Stimulated activated CD4-positive, alpha-beta T cell treated with anti-CD3 and anti-CD28 coated beads, Interleukin-12 subunit alpha, Interleukin-12 subunit beta, amount 100 ng/mL, for 4 hours (primary cell): ENCODE data around the gene PHACTR1.
A peak's percentile ranks its signal among the peaks of the same experiment; 100 is the strongest.

Source experiments
- DNase-seq: peaks from one replicate; pipeline ENCODE4 v3.0.0-alpha.2; 2020

Gene PHACTR1

DNA sequence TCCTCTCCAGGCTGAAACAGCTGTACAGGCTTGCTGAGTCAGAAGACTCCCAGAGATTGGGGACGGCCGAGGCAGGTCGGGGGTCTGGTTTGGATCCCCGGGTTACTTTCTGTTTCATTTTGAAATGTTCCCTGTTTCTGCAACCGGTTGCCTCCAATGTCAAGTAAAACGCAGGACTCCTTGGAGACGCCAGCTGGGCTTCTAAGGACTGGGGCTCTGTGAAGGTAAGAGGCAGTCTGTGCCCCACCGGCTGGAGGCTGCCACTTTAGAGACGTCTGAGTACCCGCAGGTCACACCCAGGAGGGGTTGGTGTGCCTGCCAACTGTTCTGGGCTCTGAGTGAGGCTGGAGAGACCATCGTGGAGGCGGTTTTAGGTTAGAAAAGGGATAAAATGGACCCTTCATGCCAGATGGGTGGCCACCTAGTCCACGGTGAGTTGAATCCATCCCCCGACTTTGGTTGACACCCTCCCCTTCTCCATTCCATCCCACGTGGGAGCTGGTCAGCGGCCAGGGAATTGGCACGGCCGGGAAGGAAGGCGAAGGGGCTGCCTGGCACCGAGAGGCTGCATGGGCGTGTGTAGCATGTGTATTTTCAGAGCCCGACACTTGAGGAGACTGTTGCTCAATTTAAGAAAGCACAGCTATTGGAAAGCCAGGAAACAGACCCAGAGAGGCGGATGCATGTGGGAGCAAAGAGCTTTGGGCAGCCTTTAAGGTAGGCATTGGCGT, 240.9 kb downstream of the PHACTR1 start:
- peak; percentile 4 for DNase-seq

DNA sequence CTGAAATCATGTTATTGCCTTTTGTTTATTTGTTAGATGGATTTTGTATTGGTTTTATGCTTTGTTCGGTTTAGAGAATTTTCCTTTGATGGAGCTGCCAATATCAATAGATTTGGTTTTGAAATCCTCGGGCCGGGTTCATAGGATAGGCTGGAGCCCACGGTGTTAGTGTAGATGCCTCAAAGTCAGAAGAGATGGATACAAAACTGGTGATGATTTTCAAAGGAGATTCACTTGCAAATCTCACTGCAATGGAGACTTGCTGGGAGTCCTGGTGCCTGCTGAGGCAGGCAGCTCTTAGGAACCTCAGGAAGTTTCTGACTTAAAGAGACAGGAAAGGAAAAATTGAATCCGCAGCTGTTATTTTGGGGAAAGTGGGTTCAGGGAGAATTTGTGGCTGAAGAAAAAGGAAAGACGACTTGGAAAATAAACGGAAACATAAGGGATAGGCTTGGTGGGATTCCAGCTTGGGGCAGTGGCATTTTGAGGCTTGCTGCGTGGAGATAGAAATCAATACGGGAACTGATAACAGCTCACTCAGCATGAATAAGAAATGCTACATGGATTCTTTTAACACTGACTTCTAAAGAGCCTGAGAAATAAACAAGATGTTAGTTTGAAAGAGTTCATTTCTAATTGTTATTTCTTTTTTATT, 241.6 kb downstream of the PHACTR1 start:
- no peak for DNase-seq

DNA sequence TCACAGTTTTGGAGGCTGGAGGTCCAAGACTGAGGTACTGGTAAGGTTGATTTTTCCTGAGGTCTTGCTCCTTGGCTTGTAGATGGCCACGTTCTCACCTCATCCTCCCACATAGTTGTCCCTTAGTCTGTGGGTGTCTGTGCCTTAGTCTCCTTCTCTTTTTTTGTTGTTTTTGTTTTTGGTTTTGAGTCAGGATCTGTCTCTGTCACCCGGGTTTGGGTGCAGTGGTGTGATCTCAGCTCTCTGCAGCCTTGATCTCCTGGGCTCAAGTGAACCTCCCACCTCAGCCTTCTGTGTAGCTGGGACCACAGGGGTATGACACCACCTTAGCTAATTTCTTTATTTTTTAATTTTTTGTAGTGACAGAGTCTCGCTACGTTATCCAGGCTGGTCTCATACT, 245.2 kb downstream of the PHACTR1 start:
- no peak for DNase-seq

DNA sequence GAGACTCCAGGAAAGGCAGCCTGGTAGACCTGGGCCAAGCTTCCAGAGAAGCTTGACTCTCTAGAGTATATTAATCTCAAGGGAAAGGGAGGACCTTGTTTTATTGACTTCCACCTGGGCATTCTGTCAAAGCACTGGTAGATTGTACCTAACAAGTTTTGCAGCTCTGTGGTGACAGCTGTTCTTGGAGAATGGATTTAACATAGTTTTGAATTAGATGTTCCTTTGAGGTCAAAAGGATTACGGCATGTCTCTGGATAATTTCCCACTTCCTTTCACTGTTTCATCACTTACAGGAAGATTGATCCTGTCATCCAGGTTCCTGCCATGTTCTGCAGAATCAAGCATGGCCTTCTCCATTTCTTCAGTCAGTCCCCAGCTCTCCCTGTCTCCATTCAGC, 246.0 kb downstream of the PHACTR1 start:
- no peak for DNase-seq

DNA sequence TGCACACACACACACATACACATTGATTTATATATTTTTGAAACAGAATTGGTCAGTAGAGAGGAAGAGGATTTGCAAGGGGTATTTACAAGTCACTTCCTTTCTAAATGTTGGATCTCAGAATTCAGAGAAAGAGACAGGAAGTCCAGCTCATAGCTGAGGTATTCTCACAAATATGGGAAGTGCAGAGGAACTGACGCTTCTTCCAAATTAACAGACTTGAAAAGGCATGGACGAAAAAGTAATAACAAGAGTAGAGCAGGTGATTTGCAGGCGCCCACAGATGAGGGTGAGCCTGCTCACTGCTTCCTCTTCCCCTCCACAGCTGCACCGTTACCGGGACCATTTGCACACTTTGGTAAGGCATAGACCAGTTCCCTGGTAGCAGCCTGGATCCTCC, 246.4 kb downstream of the PHACTR1 start:
- no peak for DNase-seq

DNA sequence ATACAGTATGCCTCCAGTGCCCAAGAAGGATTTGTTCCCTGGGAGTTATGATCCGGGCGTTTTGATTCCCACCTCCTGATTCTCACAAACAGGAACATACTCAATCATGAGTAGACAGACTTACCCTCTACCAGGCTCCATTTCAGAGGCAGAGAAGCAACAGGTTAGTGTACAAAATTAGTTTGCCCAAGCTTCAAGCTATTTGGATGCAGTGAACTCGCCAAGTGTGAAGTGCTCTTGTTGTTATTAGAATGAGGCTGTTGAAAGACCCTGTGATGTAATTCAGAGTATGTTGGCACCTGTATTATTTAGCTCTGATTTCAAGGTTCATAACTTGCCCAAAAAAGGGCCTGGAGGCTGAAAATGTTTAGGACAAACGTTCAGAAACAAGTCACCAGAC, 247.0 kb downstream of the PHACTR1 start:
- DNase-seq = no peak

DNA sequence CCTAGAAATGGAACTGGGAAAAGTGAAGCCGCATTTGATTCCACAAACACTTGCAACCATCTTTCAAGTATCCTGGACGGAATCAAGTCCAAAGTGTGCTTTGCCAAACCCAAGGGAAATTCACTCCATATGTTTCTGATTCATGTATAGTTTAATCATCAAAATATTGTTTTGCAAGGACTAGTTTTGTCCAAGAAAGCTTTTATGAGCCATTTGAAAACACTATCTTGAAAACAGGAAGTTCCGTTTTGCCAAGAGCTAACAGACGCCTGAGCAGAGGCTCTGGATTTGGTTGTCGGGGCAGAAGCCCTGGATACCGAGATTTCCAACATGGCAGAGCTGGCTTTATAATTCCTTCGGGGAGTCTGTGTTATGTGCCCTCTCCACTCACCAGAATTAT, 251.1 kb downstream of the PHACTR1 start:
- DNase-seq = no peak

DNA sequence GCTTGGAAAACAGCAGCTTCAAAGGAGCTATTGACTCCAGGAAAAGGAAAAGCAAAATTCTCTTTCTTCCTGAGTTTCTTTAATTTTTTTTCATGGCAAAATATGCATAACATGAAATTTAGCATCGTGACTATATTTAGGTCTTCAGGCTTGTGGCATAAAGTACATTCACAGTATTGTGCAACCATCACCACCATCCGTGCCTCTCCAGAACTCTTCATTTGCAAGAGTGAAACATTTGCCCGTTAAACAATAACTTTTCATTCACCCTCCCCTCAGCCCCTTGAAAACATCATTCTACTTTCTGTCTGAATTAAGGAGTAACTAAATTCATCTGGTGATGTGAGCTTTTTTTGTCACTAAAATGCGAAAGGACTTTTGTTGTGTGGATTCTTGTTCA, 251.7 kb downstream of the PHACTR1 start:
- no peak for DNase-seq

DNA sequence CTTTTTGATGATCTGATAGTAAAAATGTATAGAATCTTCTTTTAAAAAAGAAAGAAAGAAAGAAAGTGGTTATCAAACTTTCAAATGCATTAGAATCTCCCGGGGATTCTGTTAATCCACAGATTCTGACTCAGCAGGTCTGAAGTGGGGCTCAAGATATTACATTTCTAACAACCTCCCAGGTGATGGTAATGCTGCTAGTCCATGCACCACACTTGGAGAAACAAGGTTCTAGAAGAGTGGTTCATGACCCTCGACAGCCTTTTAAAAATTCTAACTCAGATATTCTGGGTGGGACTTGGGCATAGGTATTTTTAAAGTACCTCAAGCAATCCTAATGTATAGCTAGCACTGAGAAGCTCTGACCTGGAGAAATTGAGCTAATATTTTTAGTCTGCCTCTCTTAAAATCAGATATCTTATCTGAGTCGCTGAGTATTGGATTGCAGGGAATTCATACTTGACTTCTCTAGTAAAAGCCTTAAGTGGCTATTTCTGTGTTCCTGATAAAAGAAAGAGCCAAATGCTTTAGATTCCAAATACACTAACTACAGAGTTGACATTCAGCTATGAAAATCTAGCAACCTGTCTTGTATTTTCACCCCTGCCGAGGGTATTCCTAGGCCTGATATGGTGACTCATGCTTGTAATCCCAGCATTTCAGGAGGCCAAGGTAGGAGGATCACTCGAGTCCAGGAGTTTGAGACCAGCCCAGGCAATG, 252.4 kb downstream of the PHACTR1 start:
- DNase-seq = no peak

DNA sequence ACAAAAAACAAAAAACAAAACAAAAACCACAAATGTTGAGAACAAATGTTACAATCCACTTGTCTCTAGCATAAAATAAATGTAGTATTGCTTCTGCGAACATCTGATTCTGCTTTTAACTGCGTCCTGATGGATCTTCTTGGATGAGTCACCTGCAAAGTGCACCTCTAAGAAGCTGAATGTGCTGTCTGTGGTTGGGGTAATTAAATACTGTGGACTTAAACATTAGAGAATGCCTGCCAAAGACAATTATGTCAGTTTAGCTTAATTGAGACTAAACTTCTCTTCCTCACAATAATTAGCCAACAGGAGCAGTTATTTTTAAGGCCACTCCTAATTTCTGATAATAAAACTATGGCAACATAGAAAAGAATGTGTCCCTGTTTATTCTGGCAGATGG, 253.4 kb downstream of the PHACTR1 start:
- no peak for DNase-seq

DNA sequence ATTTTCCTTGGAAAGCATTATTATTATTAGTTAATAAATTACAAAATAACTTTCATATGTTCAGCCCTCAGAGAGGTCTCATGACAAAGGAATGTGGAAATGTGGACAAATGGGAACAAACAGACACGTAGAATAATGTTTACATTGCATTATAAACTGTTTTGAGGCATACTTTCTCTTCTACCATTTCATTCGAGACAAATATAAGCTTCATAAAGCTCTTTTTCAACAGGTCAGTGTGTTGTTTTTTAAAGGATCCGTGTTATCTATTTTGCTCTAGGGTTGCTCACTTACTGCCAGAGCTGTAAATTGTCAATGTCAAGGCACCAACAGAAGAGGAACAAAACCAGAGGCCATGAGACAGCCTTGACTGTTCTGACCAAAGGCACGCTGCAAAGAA, 256.8 kb downstream of the PHACTR1 start:
- DNase-seq = no peak

DNA sequence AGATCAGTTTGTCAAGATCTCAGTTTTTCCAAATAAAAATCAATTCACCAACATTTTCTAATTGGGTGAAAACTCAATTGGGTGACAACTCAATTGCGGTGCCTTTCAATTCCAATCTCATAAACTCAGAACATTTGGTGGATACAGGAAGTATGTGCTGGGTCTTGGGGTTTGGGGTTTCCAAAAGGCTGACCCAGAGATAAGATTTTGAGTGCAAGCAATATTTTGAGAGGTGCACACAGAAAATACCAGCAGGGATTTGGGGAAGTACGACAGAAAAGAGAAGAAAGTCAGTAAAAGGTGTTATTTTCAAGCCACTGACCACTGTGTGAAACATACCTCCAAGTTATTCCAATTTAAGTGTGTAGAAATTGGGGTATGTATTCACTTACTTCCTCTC, 258.0 kb downstream of the PHACTR1 start:
- DNase-seq = no peak

DNA sequence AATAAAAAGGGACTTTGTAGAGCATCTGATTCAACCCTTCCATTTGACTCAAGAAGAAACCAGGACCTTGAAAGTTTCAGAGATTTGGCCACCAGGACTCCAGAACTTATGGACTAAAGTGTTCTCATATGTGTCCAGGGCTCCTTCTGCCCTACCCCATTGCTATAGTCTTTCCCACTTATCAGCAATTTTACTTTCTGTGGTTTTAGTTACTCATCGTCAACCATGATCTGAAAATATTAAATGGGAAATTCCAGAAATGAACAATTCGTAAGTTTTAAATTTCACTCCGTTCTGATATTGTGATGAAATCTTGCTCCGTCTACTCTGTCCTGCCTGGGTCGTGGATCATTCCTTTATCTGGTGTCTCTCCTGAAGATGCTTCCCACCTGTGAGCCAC, 259.8 kb downstream of the PHACTR1 start:
- DNase-seq = no peak

DNA sequence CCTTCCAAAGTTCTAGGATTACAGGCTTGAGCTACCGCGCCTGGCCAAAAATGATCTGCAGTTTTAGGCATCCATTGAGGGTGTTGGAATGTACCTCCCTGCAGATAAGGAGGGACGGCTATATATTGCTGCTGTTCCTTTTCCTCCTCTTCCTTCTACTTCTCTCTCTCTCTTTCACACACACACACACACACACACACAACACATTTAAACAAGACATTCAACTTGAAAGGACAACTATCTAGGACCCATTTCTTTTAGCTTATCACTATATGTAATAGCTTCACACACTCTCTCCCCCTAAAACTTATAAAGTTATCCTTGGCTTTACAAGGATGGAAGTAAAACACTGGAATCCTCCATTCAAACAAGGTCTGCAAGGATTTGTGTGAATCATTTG, 260.6 kb downstream of the PHACTR1 start:
- DNase-seq = no peak

DNA sequence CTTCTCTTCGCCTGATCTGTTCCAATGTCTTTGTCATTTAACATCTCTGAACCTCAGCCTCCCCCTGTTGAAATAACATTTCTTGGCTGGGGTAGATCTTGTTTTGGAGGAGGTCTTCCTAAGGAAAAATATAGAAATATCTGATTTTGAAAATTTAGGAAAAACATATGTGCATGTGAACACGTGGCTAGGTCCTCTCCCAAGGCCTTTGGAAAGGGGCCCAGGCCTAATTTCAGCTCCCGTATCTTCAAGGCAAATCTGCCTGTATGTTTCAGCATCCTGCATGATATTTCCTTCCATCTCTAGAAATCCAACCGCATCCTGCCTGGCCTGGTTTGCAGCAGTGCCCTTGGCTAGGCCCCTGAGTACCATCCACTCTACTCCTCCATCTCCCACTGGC, 261.2 kb downstream of the PHACTR1 start:
- no peak for DNase-seq

DNA sequence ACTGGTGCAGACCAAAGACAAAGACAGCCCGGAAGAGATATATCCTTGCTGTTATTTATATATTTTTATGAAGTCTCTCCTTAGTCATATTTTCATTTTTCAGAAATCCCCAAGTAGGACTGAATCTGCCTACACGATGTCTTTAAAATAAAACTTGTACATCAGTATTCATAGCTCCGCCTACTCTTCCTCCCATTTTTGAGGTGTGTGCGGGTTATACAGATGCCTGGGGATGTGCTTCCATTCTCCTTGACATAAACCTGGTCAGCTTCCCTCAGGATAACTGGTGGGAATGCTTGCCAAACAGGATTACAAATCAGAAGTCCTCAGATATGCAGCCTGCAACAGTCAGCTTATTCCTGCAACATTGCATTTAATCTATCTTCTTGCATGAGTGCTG, 264.2 kb downstream of the PHACTR1 start:
- no peak for DNase-seq

DNA sequence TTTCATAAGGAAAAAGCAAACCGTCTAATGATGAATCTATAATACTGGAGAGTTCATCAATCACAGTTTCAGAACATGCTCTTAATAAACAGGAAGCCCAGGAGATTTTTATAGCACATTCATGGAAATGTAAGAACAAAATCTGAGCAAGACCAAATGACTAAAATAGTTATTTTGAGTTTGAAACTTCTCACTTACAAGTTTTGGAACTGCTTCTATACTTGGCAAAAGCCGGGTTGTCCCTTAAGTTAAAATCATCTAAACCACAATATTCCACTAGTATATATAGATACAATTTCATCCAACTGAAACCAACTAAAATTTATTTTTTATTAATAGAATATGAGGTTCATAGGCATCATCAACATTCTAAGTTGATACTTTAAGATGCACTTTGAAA, 268.2 kb downstream of the PHACTR1 start:
- no peak for DNase-seq

DNA sequence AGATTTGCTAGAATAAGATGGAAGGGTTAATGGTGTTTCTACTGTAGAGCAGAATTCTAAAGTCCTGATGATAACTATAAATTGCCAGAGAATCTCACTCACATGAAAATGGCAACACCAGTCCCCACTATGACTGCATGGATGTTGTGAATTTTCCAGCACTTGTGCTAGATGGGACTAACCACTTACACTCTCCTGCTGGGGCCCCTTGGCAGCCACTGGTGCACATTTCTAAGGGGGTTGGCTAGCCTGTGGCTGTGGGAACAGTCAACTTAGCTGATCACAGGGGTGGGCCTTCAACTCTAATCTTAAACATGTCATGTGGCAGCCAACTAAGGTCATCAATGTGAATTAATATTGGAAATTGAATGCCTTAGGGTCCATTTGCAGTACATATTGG, 271.2 kb downstream of the PHACTR1 start:
- DNase-seq = no peak

DNA sequence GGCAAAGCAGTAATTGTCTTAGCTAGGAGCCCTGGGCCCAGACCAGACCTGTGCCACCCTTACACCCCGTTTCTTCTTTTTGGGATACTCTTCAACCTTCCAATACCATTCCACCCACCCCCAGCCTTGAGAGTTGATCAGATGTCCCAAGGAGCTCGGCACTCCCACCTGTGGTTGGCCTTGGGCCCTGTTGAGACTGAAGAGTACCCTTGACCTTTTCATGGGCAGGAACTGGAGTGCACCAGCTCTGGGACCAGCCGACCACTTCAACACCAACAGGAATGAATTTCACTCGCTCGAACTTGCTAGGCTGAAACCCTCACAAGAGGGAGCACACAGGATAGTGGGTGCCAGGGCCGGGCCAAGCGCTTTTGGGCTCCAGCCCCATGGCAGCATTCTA, 273.6 kb downstream of the PHACTR1 start:
- no peak for DNase-seq

DNA sequence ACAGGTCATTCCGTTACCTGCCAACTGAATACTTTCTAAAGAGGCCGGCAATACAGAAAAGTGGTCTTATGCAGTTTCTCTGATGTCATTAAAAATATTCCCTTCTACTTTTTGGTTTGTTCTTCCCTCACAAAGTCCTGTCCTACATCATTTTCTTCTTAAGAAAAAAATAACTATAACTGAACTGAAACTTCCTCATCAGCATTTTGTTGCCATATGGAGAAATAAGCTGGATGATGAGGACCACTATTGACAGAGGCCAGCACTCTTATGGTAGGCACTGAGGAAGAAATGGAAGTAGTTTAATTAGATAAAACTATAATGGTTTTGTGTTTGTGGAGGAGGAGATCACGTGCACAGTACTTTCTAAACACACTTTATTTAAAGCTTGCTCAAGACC, 274.9 kb downstream of the PHACTR1 start:
- DNase-seq = no peak

DNA sequence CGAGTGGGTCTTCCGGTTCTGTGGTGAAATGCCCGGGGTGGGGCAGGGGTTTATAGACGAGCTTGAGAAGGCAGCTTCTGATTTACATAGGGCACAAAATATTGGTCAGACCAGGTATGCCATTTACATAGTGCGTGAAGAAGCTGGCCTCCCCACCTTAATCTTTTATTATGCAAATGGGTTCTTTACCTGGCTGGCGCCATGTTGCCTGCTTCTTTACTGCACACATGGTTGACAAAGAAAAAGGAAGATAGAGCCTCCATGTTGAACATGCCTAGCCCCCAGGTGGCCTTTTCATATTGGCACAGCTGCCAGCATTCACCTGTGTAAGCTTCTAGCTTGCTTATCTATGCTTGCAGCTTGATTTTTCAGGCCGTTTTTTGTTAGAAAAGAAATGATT, 276.2 kb downstream of the PHACTR1 start:
- no peak for DNase-seq

DNA sequence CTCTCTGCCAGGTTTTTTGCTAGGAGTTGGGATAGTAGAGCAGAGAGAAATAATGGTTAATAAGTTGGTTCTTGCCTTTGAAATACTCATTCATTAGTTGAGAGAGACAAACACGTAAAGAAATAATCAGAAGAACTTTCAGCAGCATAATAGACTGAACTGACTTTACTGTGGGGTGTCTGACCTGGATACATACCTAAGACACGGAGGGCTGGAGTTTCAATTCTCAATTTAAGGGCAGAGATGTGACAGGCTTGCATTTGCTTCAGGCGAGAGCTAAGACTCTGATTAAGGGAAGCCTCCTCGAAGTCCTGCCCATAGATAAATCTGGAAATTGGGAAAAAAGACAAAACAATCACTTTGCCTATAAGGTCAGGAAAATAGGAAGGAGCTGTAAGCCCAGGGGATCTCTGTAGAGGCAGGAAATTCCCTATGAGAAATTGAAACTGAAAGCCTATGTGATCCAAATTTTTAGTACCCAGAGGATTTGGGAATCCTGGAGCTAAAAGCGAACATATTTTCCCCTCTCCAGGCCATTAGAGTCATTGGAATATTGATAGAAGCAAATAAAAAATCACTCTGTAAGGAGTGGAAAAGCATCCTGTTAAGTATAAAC, 276.8 kb downstream of the PHACTR1 start:
- DNase-seq = no peak

DNA sequence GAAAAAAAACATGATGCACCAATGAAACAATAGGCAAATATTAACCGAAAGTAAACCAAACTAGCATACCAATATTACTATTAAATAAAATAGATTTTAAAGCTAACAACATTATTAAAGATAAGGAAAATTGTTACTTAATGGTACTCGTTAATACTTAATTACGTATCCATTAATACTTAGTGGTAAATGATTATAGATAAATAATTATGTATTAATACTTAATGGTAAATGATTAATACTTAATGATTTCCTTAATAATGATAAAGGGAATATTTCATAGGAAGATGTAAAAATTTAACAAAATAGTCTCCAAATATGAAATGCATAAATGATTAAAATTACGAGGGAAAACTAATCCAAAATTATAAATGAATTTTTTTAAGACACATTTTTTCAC, 278.9 kb downstream of the PHACTR1 start:
- DNase-seq = no peak

DNA sequence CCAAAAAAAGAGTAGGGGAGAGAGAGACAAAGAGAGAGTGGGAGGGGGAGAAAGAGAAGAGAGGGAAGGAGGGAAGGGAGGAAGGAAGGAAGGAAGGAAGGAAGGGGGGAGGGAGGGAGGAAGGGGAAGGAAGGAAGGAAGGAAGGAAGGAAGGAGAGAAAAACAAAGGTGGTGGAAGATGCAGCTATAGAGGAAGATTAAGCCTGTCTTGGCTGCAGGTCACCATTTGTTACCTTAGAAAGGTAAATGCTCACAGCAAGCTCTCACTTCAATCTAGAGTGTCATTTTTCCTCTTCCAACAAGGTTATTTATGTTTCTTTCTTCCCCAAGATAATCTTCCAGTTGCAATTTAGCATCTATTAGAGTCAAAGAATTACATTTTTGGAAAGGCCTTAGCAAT, 284.0 kb downstream of the PHACTR1 start:
- no peak for DNase-seq
